Stimulated activated CD4-positive, alpha-beta T cell treated with anti-CD3 and anti-CD28 coated beads, Interleukin-1b, Interleukin-23, amount 100 ng/mL, for 1 hour (primary cell): ENCODE data around the gene TBCK.
"Not testable (repeated sequence)": the region's sequence is repeated elsewhere in the genome, so short reads cannot be mapped to it uniquely, and the experiment has no call there.

Experiments
- DNase-seq, 2 donors: peaks; one replicate each; pipeline ENCODE4 v3.0.0-alpha.2; 2020; ENCODE audit warnings: low read depth in 2 of 2

The TBCK gene

GRCh38 chr4:106231931-106232330, 84.1 kb downstream of the TBCK start:
- DNase-seq = no peak

GRCh38 chr4:106222548-106222947, 93.5 kb downstream of the TBCK start:
- DNase-seq = no peak

GRCh38 chr4:106213291-106213690, 102.7 kb downstream of the TBCK start:
- DNase-seq = not testable (repeated sequence)

GRCh38 chr4:106210021-106210420, 106.0 kb downstream of the TBCK start:
- DNase-seq = no peak

- DNase-seq = no peak
These were observed 107.2 kb downstream of the TBCK start for GRCh38 chr4:106208481-106209460.

GRCh38 chr4:106201373-106201772, 114.6 kb downstream of the TBCK start:
- no peak for DNase-seq

GRCh38 chr4:106195435-106195950, 120.5 kb downstream of the TBCK start:
- DNase-seq = no peak

GRCh38 chr4:106194801-106195200, 121.2 kb downstream of the TBCK start:
- no peak for DNase-seq

- no peak for DNase-seq
These were observed 123.9 kb downstream of the TBCK start for GRCh38 chr4:106192131-106192530.

- DNase-seq = no peak
These were observed 129.8 kb downstream of the TBCK start for GRCh38 chr4:106186201-106186600.

- DNase-seq = no peak
These were observed 132.5 kb downstream of the TBCK start for GRCh38 chr4:106183551-106183950.

GRCh38 chr4:106172861-106173260, 143.1 kb downstream of the TBCK start:
- DNase-seq = no peak

GRCh38 chr4:106165351-106166010, 150.5 kb downstream of the TBCK start:
- DNase-seq = no peak

GRCh38 chr4:106162278-106162677, 153.7 kb downstream of the TBCK start:
- no peak for DNase-seq

GRCh38 chr4:106160560-106160959, 155.4 kb downstream of the TBCK start:
- DNase-seq = no peak

GRCh38 chr4:106149911-106150310, 166.1 kb downstream of the TBCK start:
- no peak for DNase-seq

GRCh38 chr4:106149026-106149425, 167.0 kb downstream of the TBCK start:
- no peak for DNase-seq

GRCh38 chr4:106142616-106143127, 173.3 kb downstream of the TBCK start:
- DNase-seq = no peak

- no peak for DNase-seq
These were observed 175.4 kb downstream of the TBCK start for GRCh38 chr4:106140601-106141000.

GRCh38 chr4:106136777-106137331, 179.2 kb downstream of the TBCK start:
- no peak for DNase-seq

- no peak for DNase-seq
These were observed 184.0 kb downstream of the TBCK start for GRCh38 chr4:106132045-106132444.

GRCh38 chr4:106126062-106126461, 189.9 kb downstream of the TBCK start:
- DNase-seq = no peak
